Measurements from ENCODE around the gene CLMP.

The CLMP gene

GRCh38 chr11:123190518-123190917, 4.5 kb downstream of the CLMP start:
- H3K4ac ChIP-seq (ENCODE audit: low read length), result no peak overlapping the region
- peaks cover 0 to 2% of the 10 kb centered on the region in 2 donors for H3K9me3 ChIP-seq (replicated peaks in 1 of 2; ENCODE audit: control insufficient read depth in 2 of 2, insufficient read depth in 1 of 2, low read depth in 1 of 2, low read length in 2 of 2)
- no peak overlapping the region for H2BK12ac ChIP-seq (ENCODE audit: low read length)
- no peak overlapping the region for H3K27ac ChIP-seq (replicated peaks; ENCODE audit: low read length)
- H3K14ac ChIP-seq (ENCODE audit: low read length), result no peak overlapping the region
- H2AK5ac ChIP-seq (ENCODE audit: low read depth, low read length), result no peak overlapping the region
- DNase-seq (ENCODE audit: low spot score), result no peak
- H2BK15ac ChIP-seq (ENCODE audit: low read length), result no peak overlapping the region
- H2BK5ac ChIP-seq (ENCODE audit: low read length), result no peak overlapping the region
- peaks cover 0 to 12% (median under 1%) of the 10 kb centered on the region in 3 experiments for H3K27me3 ChIP-seq (ENCODE audit: control insufficient read depth in 3 of 3, insufficient read depth in 3 of 3, low read depth in 1 of 3, low read length in 3 of 3)
- no peak overlapping the region for H3K4me2 ChIP-seq (ENCODE audit: insufficient read depth, low read length, poor library complexity, severe bottlenecking)
- no peak overlapping the region for H3K23ac ChIP-seq (ENCODE audit: low read depth, low read length, poor library complexity)
- H4K8ac ChIP-seq (ENCODE audit: low read depth, low read length), result no peak overlapping the region
- H2AFZ ChIP-seq (ENCODE audit: low read length), result no peak overlapping the region
- H3K79me1 ChIP-seq (ENCODE audit: low read depth, low read length), result no peaks in the 10 kb centered on the region
- H3K36me3 ChIP-seq (replicated peaks in 1 of 2; ENCODE audit: control insufficient read depth in 2 of 2, insufficient read depth in 2 of 2, low read length in 2 of 2), result no peaks in the 10 kb centered on the region
- no peak overlapping the region for H3K9ac ChIP-seq (ENCODE audit: low read depth, low read length, poor library complexity)
- WGBS, 2 donors (ENCODE audit: extremely low coverage in 2 of 2, insufficient read length in 2 of 2, insufficient replicate concordance in 1 of 2), result no CpG with 5 or more reads among the region's 3 CpGs
- H4K91ac ChIP-seq (ENCODE audit: low read depth, low read length, poor library complexity), result no peak overlapping the region
- no peak overlapping the region for H3K18ac ChIP-seq (ENCODE audit: low read length)
- H3K4me3 ChIP-seq (ENCODE audit: low read length in 2 of 2), result no peak overlapping the region
- peaks cover 12 to 18% of the 10 kb centered on the region in 2 donors for H3K4me1 ChIP-seq (ENCODE audit: control insufficient read depth in 2 of 2, insufficient read depth in 1 of 2, low read depth in 1 of 2, low read length in 2 of 2)
- no peak overlapping the region for H2BK120ac ChIP-seq (ENCODE audit: low read depth, low read length)

- no peak overlapping the region for H2BK12ac ChIP-seq (ENCODE audit: low read length)
- H3K27ac ChIP-seq (replicated peaks; ENCODE audit: low read length), result peak overlapping the region; percentile 53
- H3K4me3 ChIP-seq (ENCODE audit: low read length in 2 of 2), result peak overlapping the region in 1 of 2 donors; percentile 31
- H3K23ac ChIP-seq (ENCODE audit: low read depth, low read length, poor library complexity), result no peak overlapping the region
- no peak overlapping the region for H3K4ac ChIP-seq (ENCODE audit: low read length)
- no peak overlapping the region for H3K18ac ChIP-seq (ENCODE audit: low read length)
- H2BK5ac ChIP-seq (ENCODE audit: low read length), result no peak overlapping the region
- H3K79me1 ChIP-seq (ENCODE audit: low read depth, low read length), result no peaks in the 10 kb centered on the region
- H4K8ac ChIP-seq (ENCODE audit: low read depth, low read length), result no peak overlapping the region
- WGBS, 2 donors (ENCODE audit: extremely low coverage in 2 of 2, insufficient read length in 2 of 2, insufficient replicate concordance in 1 of 2), result no CpG with 5 or more reads among the region's 5 CpGs
- H3K9ac ChIP-seq (ENCODE audit: low read depth, low read length, poor library complexity), result no peak overlapping the region
- no peaks in the 10 kb centered on the region for H3K27me3 ChIP-seq (ENCODE audit: control insufficient read depth in 3 of 3, insufficient read depth in 3 of 3, low read depth in 1 of 3, low read length in 3 of 3)
- no peaks in the 10 kb centered on the region for H3K36me3 ChIP-seq (replicated peaks in 1 of 2; ENCODE audit: control insufficient read depth in 2 of 2, insufficient read depth in 2 of 2, low read length in 2 of 2)
- H4K91ac ChIP-seq (ENCODE audit: low read depth, low read length, poor library complexity), result no peak overlapping the region
- no peak overlapping the region for H2BK120ac ChIP-seq (ENCODE audit: low read depth, low read length)
- H2BK15ac ChIP-seq (ENCODE audit: low read length), result no peak overlapping the region
- H2AFZ ChIP-seq (ENCODE audit: low read length), result peak overlapping the region; percentile 86
- H2AK5ac ChIP-seq (ENCODE audit: low read depth, low read length), result no peak overlapping the region
- peak overlapping the region; percentile 38 for H3K4me2 ChIP-seq (ENCODE audit: insufficient read depth, low read length, poor library complexity, severe bottlenecking)
- H3K4me1 ChIP-seq (ENCODE audit: control insufficient read depth in 2 of 2, insufficient read depth in 1 of 2, low read depth in 1 of 2, low read length in 2 of 2), result peaks cover 12 to 19% of the 10 kb centered on the region in 2 donors
- H3K14ac ChIP-seq (ENCODE audit: low read length), result no peak overlapping the region
- no peak for DNase-seq (ENCODE audit: low spot score)
- peaks cover 0 to 2% of the 10 kb centered on the region in 2 donors for H3K9me3 ChIP-seq (replicated peaks in 1 of 2; ENCODE audit: control insufficient read depth in 2 of 2, insufficient read depth in 1 of 2, low read depth in 1 of 2, low read length in 2 of 2)
Observed at GRCh38 chr11:123188508-123189165, 6.4 kb downstream of the CLMP start.

GRCh38 chr11:123187665-123188507, 7.2 kb downstream of the CLMP start:
- Histone ChIP-seq H2AFZ (ENCODE audit: low read length) (peak overlapping the region; percentile 86), H3K4me3 (ENCODE audit: low read length in 2 of 2) (peak overlapping the region in 1 of 2 donors; percentile 31), H3K9ac (ENCODE audit: low read depth, low read length, poor library complexity) (no peak overlapping the region), H3K4me1 (ENCODE audit: control insufficient read depth in 2 of 2, insufficient read depth in 1 of 2, low read depth in 1 of 2, low read length in 2 of 2) (peaks cover 12 to 19% of the 10 kb centered on the region in 2 donors), H2AK5ac (ENCODE audit: low read depth, low read length) (no peak overlapping the region), H3K79me1 (ENCODE audit: low read depth, low read length) (no peaks in the 10 kb centered on the region), H2BK120ac (ENCODE audit: low read depth, low read length) (no peak overlapping the region), H3K23ac (ENCODE audit: low read depth, low read length, poor library complexity) (no peak overlapping the region), H2BK12ac (ENCODE audit: low read length) (no peak overlapping the region), H4K91ac (ENCODE audit: low read depth, low read length, poor library complexity) (peak overlapping the region; percentile 19), H4K8ac (ENCODE audit: low read depth, low read length) (no peak overlapping the region), H3K4me2 (ENCODE audit: insufficient read depth, low read length, poor library complexity, severe bottlenecking) (peak overlapping the region; percentile 38), H3K27me3 (ENCODE audit: control insufficient read depth in 3 of 3, insufficient read depth in 3 of 3, low read depth in 1 of 3, low read length in 3 of 3) (no peaks in the 10 kb centered on the region), H2BK5ac (ENCODE audit: low read length) (no peak overlapping the region), H3K27ac (replicated peaks; ENCODE audit: low read length) (peak overlapping the region; percentile 47), H3K18ac (ENCODE audit: low read length) (no peak overlapping the region), H3K36me3 (replicated peaks in 1 of 2; ENCODE audit: control insufficient read depth in 2 of 2, insufficient read depth in 2 of 2, low read length in 2 of 2) (no peaks in the 10 kb centered on the region), H2BK15ac (ENCODE audit: low read length) (no peak overlapping the region), H3K9me3 (replicated peaks in 1 of 2; ENCODE audit: control insufficient read depth in 2 of 2, insufficient read depth in 1 of 2, low read depth in 1 of 2, low read length in 2 of 2) (peaks cover 0 to 2% of the 10 kb centered on the region in 2 donors), H3K14ac (ENCODE audit: low read length) (no peak overlapping the region), H3K4ac (ENCODE audit: low read length) (no peak overlapping the region)
- no CpG with 5 or more reads among the region's 17 CpGs for WGBS, 2 donors (ENCODE audit: extremely low coverage in 2 of 2, insufficient read length in 2 of 2, insufficient replicate concordance in 1 of 2)
- DNase-seq (ENCODE audit: low spot score), result no peak

- WGBS, 2 donors (ENCODE audit: extremely low coverage in 2 of 2, insufficient read length in 2 of 2, insufficient replicate concordance in 1 of 2), result no CpG with 5 or more reads among the region's 4 CpGs
- no peak overlapping the region for H3K18ac ChIP-seq (ENCODE audit: low read length)
- H2BK12ac ChIP-seq (ENCODE audit: low read length), result no peak overlapping the region
- H2AK5ac ChIP-seq (ENCODE audit: low read depth, low read length), result no peak overlapping the region
- H2BK120ac ChIP-seq (ENCODE audit: low read depth, low read length), result no peak overlapping the region
- H3K27ac ChIP-seq (replicated peaks; ENCODE audit: low read length), result no peak overlapping the region
- H3K9me3 ChIP-seq (replicated peaks in 1 of 2; ENCODE audit: control insufficient read depth in 2 of 2, insufficient read depth in 1 of 2, low read depth in 1 of 2, low read length in 2 of 2), result peaks cover 0 to 2% of the 10 kb centered on the region in 2 donors
- no peak for DNase-seq (ENCODE audit: low spot score)
- peaks cover 12 to 19% of the 10 kb centered on the region in 2 donors for H3K4me1 ChIP-seq (ENCODE audit: control insufficient read depth in 2 of 2, insufficient read depth in 1 of 2, low read depth in 1 of 2, low read length in 2 of 2)
- no peak overlapping the region for H3K23ac ChIP-seq (ENCODE audit: low read depth, low read length, poor library complexity)
- no peak overlapping the region for H3K9ac ChIP-seq (ENCODE audit: low read depth, low read length, poor library complexity)
- H4K91ac ChIP-seq (ENCODE audit: low read depth, low read length, poor library complexity), result no peak overlapping the region
- H2BK15ac ChIP-seq (ENCODE audit: low read length), result no peak overlapping the region
- H3K14ac ChIP-seq (ENCODE audit: low read length), result no peak overlapping the region
- H3K36me3 ChIP-seq (replicated peaks in 1 of 2; ENCODE audit: control insufficient read depth in 2 of 2, insufficient read depth in 2 of 2, low read length in 2 of 2), result no peaks in the 10 kb centered on the region
- H2BK5ac ChIP-seq (ENCODE audit: low read length), result no peak overlapping the region
- no peak overlapping the region for H3K4me2 ChIP-seq (ENCODE audit: insufficient read depth, low read length, poor library complexity, severe bottlenecking)
- no peaks in the 10 kb centered on the region for H3K79me1 ChIP-seq (ENCODE audit: low read depth, low read length)
- no peak overlapping the region for H2AFZ ChIP-seq (ENCODE audit: low read length)
- no peak overlapping the region for H3K4me3 ChIP-seq (ENCODE audit: low read length in 2 of 2)
- H3K27me3 ChIP-seq (ENCODE audit: control insufficient read depth in 3 of 3, insufficient read depth in 3 of 3, low read depth in 1 of 3, low read length in 3 of 3), result no peaks in the 10 kb centered on the region
- H4K8ac ChIP-seq (ENCODE audit: low read depth, low read length), result no peak overlapping the region
- no peak overlapping the region for H3K4ac ChIP-seq (ENCODE audit: low read length)
Observed at GRCh38 chr11:123187248-123187647, 7.8 kb downstream of the CLMP start.

All from neuronal stem cell (in vitro differentiated cells).